Activated T-cell treated with anti-CD3 and anti-CD28 coated beads, Interleukin-2, amount 50 U/mL, for 24 hours (primary cell): ENCODE measurements around the gene TAF4.
"Not testable (repeated sequence)": the region's sequence is repeated elsewhere in the genome, so short reads cannot be mapped to it uniquely, and the experiment has no call there.

Experiments
- DNase-seq: peaks from one replicate; pipeline ENCODE4 v3.0.0-alpha.2; 2020
- H3K27ac Mint-ChIP-seq: 2 replicates; pipeline ENCODE4 v1.8.0; 2020; ENCODE audit warnings: mild to moderate bottlenecking, mixed read lengths
- H3K27me3 Mint-ChIP-seq: 2 replicates; pipeline ENCODE4 v1.8.0; 2020; ENCODE audit warnings: mixed read lengths
- H3K36me3 Mint-ChIP-seq: 2 replicates; pipeline ENCODE4 v1.8.0; 2020; ENCODE audit warnings: low read depth, mixed read lengths
- H3K4me1 Mint-ChIP-seq: 2 replicates; pipeline ENCODE4 v1.8.0; 2020; ENCODE audit warnings: low read depth, mixed read lengths
- H3K4me3 Mint-ChIP-seq: 2 replicates; pipeline ENCODE4 v1.8.0; 2020; ENCODE audit warnings: mild to moderate bottlenecking, moderate library complexity, mixed read lengths
- H3K9me3 Mint-ChIP-seq: 2 replicates; pipeline ENCODE4 v1.8.0; 2020; ENCODE audit warnings: mixed read lengths

TAF4 gene

DNA sequence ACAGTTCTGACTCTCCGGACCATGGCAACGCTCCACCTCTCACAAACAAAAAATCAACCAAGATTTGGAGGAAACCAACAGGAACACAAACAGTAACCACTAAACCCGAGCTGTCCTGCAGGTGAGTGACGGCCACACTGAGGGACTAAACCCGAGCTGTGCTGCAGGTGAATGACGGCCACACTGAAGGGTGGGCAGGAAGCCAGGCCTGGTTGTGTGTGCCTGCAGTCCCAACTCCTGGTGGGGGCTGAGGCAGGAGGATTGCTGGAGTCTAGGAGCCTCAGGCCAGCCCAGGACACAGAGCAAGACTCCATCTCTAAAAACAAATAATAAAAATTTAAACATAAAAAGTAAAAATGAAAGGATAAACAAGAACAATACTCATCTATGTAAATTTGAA lies 80.6 kb downstream of the TAF4 start:
- peaks cover 20% of the 10 kb centered on the region for H3K4me1 Mint-ChIP-seq
- H3K27ac Mint-ChIP-seq, result no peak overlapping the region

DNA sequence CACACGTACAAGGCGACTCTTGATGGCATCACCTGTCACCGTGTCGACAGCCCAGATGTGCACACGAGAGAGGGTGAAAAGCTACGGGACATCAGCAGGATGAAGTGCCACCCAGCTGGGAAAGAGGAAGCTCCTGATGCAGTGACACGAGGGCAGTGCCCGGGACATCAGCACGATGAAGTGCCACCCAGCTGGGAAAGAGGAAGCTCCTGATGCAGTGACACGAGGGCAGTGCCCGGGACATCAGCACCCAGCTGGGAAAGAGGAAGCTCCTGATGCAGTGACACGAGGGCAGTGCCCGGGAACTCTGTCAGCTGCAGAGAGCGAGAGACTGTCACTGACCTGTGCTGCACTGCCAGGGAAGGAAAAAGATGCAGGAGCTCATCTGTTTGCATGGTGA lies 81.2 kb downstream of the TAF4 start:
- H3K27ac Mint-ChIP-seq, H3K9me3 Mint-ChIP-seq, H3K4me3 Mint-ChIP-seq, H3K27me3 Mint-ChIP-seq, DNase-seq: not testable (repeated sequence)
- H3K4me1 Mint-ChIP-seq, result peaks cover 20% of the 10 kb centered on the region
- H3K36me3 Mint-ChIP-seq, result peaks cover 68% of the 10 kb centered on the region

More for the DNA sequence above, 80.6 kb downstream of the TAF4 start:
- H3K27me3 Mint-ChIP-seq, result no peaks in the 10 kb centered on the region
- peaks cover 74% of the 10 kb centered on the region for H3K36me3 Mint-ChIP-seq
- DNase-seq, result no peak
- peaks cover 3% of the 10 kb centered on the region for H3K9me3 Mint-ChIP-seq
- no peak overlapping the region for H3K4me3 Mint-ChIP-seq

DNA sequence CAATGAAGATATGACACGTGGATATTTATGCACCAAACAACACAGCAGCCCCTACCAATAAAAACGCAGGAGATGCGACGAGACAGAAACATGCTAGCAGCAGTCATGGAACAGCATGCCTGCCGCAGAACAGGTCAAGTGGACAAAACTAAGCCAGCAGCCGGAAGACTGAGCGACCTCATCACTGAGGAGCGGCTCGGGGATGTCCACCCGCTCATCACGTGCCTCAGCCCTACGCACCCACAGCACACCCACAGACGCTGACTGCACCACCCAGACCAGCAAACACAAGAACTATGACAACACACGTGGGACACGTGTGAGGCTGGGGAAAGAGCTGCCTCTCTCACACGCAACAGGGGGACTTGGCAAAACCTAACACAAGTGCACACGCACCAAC lies 81.7 kb downstream of the TAF4 start:
- H3K36me3 Mint-ChIP-seq, result peaks cover 67% of the 10 kb centered on the region
- no peak overlapping the region for H3K27ac Mint-ChIP-seq
- peaks cover 20% of the 10 kb centered on the region for H3K4me1 Mint-ChIP-seq
- H3K9me3 Mint-ChIP-seq, result peaks cover 3% of the 10 kb centered on the region
- H3K4me3 Mint-ChIP-seq, result no peak overlapping the region
- no peaks in the 10 kb centered on the region for H3K27me3 Mint-ChIP-seq
- no peak for DNase-seq

DNA sequence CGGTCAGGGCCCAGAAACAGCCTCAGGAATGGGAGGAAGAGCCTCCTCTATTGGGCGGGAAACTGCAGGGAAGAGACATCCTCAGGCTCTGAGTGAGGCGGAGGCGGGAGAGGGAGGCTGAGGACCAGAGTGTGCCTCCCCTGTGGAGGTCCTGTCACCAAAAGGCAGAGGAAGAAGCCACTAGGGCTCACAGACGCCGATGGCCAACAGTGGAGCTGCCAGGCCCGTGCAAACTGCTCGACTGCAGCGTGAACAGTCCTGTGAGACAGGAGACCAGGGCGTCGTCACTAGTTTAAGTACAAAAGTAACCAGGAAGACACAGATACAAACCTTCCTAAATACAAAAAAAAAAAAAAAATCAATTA lies 82.7 kb downstream of the TAF4 start:
- peaks cover 20% of the 10 kb centered on the region for H3K4me1 Mint-ChIP-seq
- H3K27me3 Mint-ChIP-seq, result no peaks in the 10 kb centered on the region
- H3K36me3 Mint-ChIP-seq, result peaks cover 62% of the 10 kb centered on the region
- H3K9me3 Mint-ChIP-seq, result peaks cover 3% of the 10 kb centered on the region
- no peak overlapping the region for H3K27ac Mint-ChIP-seq
- H3K4me3 Mint-ChIP-seq, result no peak overlapping the region
- DNase-seq, result no peak

DNA sequence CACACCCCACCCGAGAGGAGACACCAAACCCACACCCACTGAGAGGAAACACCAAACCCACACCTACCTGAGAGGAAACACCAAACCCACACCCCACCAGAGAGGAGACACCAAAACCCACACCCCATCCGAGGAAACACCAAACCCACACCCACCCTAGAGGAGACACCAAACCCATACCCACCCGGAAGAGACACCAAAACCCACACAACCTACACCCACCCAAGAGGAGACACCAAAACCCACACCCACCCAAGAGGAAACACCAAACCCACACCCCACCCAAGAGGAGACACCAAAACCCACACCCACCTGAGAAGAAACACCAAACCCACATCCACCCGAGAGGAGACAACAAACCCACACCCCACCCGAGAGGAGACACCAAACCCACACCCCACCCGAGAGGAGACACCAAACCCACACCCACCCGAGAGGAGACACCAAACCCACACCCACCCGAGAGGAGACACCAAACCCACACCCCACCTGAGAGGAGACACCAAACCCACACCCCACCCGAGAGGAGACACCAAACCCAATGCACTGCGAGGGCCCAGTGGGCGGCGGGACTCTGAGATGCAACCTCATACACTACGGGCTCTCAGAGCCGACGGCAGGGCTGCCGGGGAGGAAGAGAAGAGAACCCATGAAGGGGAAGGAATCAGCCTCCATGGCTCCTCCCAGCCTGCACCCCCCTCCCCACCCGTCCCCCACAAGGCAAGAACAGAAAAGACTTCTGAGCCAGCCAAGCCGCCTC lies 83.3 kb downstream of the TAF4 start:
- Mint-ChIP-seq H3K27ac (peak overlapping the region; percentile 76), H3K27me3 (no peaks in the 10 kb centered on the region), H3K4me1 (peaks cover 20% of the 10 kb centered on the region), H3K9me3 (peaks cover 3% of the 10 kb centered on the region), H3K4me3 (no peak overlapping the region), H3K36me3 (peaks cover 61% of the 10 kb centered on the region)
- no peak for DNase-seq

DNA sequence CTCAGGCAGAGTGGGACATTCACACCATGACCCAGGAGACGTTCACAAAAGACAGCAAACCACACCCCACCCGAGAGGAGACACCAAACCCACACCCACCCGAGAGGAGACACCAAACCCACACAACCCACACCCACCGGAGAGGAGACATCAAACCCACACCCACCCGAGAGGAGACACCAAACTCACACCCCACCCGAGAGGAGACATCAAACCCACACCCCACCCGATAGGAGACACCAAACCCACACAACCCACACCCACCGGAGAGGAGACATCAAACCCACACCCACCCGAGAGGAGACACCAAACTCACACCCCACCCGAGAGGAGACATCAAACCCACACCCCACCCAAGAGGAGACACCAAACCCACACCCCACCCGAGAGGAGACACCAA lies 84.0 kb downstream of the TAF4 start:
- Mint-ChIP-seq H3K36me3 (peaks cover 57% of the 10 kb centered on the region), H3K4me1 (peaks cover 20% of the 10 kb centered on the region)
- DNase-seq, H3K9me3 Mint-ChIP-seq, H3K4me3 Mint-ChIP-seq, H3K27ac Mint-ChIP-seq, H3K27me3 Mint-ChIP-seq: not testable (repeated sequence)

DNA sequence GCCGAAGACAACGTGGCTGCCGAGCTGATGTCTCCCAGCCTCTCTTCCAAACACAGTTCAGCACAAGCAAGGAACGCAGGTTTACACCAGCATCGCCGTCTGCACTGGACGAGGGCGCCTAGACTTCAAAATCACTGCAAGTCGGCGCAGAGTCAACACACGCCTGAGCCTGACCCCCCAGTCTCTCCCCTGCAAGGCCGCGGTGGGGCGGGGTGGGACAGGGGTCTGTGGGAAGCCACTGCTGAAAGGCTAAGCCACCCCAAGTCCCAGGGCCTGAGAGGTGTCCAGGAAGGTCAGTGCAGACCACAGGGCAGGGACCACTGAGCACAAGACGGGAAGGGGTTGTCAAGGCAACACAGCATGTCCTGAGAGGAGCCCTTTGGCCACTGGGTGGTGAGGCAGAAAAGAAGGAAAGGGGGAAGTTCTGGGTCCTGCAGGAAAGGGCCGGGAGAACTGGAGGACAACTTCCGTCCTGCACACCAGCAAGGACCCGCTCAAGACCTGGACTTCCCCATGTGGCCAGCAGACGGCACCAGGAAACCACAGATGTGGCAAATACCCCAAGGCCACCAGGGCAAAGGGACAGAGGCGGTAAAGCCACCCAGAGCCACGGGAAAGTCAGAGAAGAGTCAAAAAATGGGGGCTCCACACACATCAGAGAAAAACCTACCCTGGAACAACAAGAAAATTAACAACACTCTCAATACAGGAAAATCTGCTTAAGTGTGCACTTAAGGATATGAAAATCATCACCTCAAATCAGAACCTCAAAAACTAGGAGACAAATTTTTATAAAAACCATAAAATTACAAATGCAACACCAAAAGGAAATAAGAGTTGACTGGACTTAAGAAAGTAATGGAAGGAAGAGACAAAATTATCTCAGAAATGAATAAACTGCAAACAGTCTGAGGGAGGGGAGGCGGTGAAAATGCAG lies 84.8 kb downstream of the TAF4 start:
- Mint-ChIP-seq H3K36me3 (peaks cover 56% of the 10 kb centered on the region), H3K27me3 (no peaks in the 10 kb centered on the region), H3K4me3 (no peak overlapping the region), H3K4me1 (peaks cover 18% of the 10 kb centered on the region), H3K27ac (peak overlapping the region; percentile 24), H3K9me3 (peaks cover 3% of the 10 kb centered on the region)
- no peak for DNase-seq

DNA sequence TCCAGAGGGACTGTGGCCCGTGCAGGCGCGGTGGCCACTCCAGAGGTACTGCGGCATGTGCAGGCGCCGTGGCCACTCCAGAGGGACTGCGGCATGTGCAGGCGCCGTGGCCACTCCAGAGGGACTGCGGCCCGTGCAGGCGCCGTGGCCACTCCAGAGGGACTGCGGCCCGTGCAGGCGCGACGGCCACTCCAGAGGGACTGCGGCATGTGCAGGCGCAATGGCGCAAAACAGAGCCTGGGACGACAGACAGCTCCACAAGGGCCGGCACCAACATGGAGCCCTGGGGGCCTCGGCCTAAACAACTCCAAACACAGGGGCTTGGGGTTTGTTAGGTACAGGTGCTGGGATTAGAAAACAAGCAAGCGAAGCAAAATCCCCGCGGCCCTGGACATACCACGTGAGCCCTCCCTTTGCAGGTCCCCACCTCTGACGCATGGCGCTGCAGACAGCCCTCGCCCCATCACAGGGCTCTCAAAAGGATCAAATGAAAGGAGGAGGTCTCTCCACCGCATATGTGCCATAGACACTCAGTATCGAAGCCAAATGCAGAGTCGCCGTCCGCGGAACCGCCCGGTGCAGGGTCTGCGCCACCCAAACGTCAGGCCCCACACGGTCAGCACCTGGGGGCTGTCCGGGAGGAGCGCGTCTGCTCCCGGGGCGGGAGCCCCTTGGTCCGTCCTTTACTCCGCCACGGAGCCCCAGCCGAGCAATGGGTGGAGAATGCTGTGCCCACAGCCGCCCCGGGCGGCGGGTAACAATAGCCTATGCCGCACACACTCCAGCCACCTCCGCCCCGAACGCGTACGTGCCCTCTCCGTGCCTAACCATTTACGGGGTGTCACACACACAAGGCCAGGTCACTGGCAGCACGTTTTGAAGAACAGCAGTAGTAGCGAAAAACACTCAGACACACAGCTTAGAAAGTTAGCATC lies 85.7 kb downstream of the TAF4 start:
- no peaks in the 10 kb centered on the region for H3K27me3 Mint-ChIP-seq
- H3K4me1 Mint-ChIP-seq, result peaks cover 18% of the 10 kb centered on the region
- no peak for DNase-seq
- H3K36me3 Mint-ChIP-seq, result peaks cover 59% of the 10 kb centered on the region
- H3K4me3 Mint-ChIP-seq, result no peak overlapping the region
- H3K27ac Mint-ChIP-seq, result no peak overlapping the region
- peaks cover 3% of the 10 kb centered on the region for H3K9me3 Mint-ChIP-seq

DNA sequence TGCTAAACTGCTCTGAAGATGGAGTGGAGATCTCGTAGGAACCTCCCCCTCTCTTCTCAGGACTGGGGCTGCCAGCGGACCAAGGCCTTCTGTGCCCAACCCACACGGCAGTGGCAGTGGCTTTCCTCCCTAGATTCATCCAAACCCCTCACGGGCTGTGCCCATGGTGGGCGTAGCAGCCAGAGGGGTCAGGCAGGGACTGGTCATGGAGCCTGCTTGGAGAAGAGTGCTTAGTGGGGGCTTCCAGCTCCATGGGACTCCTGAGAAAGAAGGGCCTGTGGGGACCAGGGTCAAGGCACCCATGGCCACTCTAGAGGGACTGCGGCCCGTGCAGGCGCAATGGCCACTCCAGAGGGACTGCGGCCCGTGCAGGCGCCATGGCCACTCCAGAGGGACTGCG lies 86.6 kb downstream of the TAF4 start:
- Mint-ChIP-seq H3K27ac (no peak overlapping the region), H3K27me3 (no peaks in the 10 kb centered on the region), H3K4me1 (peaks cover 16% of the 10 kb centered on the region), H3K36me3 (peaks cover 61% of the 10 kb centered on the region), H3K4me3 (no peak overlapping the region), H3K9me3 (peaks cover 3% of the 10 kb centered on the region)
- DNase-seq, result no peak

DNA sequence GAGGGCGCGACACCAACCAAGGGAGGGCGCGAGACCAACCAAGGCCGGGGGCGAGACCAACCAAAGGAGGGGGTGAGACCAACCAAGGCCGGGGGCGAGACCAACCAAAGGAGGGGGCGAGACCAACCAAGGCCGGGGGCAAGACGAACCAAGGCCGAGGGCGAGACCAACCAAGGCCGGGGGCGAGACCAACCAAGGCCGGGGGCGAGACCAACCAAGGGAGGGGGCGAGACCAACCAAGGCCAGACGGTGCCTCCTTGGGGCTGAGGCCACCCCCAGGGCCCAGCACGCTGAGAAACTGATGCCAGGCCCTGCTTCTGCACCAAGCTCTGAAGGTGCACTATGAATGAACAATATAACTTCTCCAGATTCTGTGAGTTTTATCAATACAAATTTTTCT lies 87.2 kb downstream of the TAF4 start:
- H3K4me3 Mint-ChIP-seq, result no peak overlapping the region
- no peak overlapping the region for H3K27ac Mint-ChIP-seq
- H3K4me1 Mint-ChIP-seq, result peaks cover 11% of the 10 kb centered on the region
- peaks cover 61% of the 10 kb centered on the region for H3K36me3 Mint-ChIP-seq
- H3K27me3 Mint-ChIP-seq, result no peaks in the 10 kb centered on the region
- DNase-seq, result no peak
- H3K9me3 Mint-ChIP-seq, result peaks cover 3% of the 10 kb centered on the region

DNA sequence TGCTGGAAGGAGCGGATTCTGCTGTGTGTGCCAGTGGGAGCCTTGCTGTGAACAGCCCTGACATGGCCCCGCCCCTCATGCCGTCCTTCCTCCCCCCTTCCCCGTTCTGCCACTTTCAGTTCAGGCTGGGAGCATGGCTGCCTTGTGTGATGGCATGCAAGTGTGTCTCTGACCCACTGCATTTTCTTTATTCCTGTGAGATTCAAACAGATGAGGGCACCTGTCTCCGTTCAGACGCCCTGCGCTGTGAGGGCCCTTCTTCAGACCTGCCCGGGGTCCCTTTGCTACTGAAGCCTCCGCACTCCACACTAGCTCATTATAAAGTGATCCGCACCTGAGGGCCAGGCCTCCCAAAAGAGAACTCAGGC lies 88.3 kb downstream of the TAF4 start:
- Mint-ChIP-seq H3K36me3 (peaks cover 65% of the 10 kb centered on the region), H3K27me3 (no peaks in the 10 kb centered on the region), H3K27ac (no peak overlapping the region), H3K4me3 (no peak overlapping the region), H3K9me3 (peaks cover 4% of the 10 kb centered on the region), H3K4me1 (peaks cover 11% of the 10 kb centered on the region)
- no peak for DNase-seq

DNA sequence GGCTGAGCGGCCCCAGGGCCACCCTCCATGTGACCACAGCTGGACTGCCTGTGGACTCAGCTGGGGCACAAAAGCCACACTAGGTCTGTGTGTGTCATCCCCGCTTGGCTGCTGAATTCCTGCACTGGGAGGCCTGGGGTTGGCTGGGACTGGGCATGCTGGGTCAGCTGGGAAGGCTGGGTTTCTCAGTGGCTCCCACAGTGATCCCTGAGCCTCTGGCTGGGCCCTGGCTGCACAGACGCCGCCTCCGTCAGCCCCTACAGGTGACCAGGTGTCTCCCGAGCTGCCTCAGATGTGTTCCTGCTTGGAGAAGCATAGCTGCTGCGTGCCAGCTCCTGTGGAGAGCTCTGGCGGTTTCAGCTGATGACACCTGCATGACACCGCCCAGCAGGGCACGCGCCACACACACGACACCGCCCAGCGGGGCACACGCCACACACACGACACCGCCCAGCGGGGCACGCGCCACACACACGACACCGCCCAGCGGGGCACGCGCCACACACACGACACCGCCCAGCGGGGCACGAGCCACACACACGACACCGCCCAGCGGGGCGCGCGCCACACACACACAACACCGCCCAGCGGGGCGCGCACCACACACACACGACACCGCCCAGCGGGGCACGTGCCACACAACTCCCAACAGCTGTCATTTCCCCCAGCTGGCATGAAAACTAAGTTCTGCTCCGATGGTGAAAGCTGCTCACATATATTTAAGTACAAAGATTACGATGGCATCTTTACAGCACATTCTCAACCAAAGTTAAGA lies 88.8 kb downstream of the TAF4 start:
- no peak for DNase-seq
- no peak overlapping the region for H3K27ac Mint-ChIP-seq
- peaks cover 67% of the 10 kb centered on the region for H3K36me3 Mint-ChIP-seq
- no peak overlapping the region for H3K4me3 Mint-ChIP-seq
- H3K27me3 Mint-ChIP-seq, result no peaks in the 10 kb centered on the region
- H3K4me1 Mint-ChIP-seq, result peaks cover 7% of the 10 kb centered on the region
- peaks cover 4% of the 10 kb centered on the region for H3K9me3 Mint-ChIP-seq

DNA sequence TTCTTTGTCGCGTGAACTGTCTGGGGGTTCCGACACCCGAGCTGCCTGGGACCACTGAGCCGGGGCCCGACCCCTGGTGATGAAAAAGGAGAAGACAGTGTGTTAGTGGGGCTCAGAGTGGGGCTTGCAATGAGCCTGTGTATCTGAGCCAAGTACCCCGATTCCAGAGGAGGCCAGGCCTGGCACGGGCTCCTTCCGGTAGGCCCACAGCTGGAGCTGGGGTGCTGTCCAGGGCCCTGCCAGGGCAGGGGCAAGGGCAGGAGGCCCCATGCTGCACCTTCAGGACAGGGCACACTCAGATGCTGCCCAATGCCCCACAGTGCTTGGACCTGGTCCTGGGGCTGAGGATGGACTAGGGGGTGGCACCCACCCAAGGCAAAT lies 89.4 kb downstream of the TAF4 start:
- no peak for DNase-seq
- no peaks in the 10 kb centered on the region for H3K27me3 Mint-ChIP-seq
- peaks cover 4% of the 10 kb centered on the region for H3K9me3 Mint-ChIP-seq
- peaks cover 5% of the 10 kb centered on the region for H3K4me1 Mint-ChIP-seq
- H3K27ac Mint-ChIP-seq, result no peak overlapping the region
- H3K4me3 Mint-ChIP-seq, result no peak overlapping the region
- peaks cover 65% of the 10 kb centered on the region for H3K36me3 Mint-ChIP-seq
